ENCODE measurements around the gene EFR3B.

- no peak for TF ChIP-seq TEAD4 (IDR thresholded peaks at IDR 0.05)
- TF ChIP-seq FOXM1 (IDR thresholded peaks at IDR 0.05; ENCODE audit: borderline replicate concordance, low read depth): no peak
- TF ChIP-seq, protein P1, sequence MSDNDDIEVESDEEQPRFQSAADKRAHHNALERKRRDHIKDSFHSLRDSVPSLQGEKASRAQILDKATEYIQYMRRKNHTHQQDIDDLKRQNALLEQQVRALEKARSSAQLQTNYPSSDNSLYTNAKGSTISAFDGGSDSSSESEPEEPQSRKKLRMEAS (IDR thresholded peaks at IDR 0.05): no peak
- no peak for TF ChIP-seq EGR1 (IDR thresholded peaks at IDR 0.05)
- TF ChIP-seq EP300 (IDR thresholded peaks at IDR 0.05; ENCODE audit: borderline replicate concordance): no peak
- no peak for TF ChIP-seq RAD21 (IDR thresholded peaks at IDR 0.05; ENCODE audit: low read depth)
- no peak for TF ChIP-seq REST (IDR thresholded peaks at IDR 0.05; ENCODE audit: low read depth)
- TF ChIP-seq CEBPB (IDR thresholded peaks at IDR 0.05): no peak
- no peak for TF ChIP-seq TAF1 (IDR thresholded peaks at IDR 0.05; ENCODE audit: low read depth)
- no peak for TF ChIP-seq TCF12 (IDR thresholded peaks at IDR 0.05; ENCODE audit: low read depth)
- TF ChIP-seq NFIC (IDR thresholded peaks at IDR 0.05): no peak
- no peak for TF ChIP-seq CREB1 (IDR thresholded peaks at IDR 0.05; ENCODE audit: low read depth)
- no peak for TF ChIP-seq YY1 (IDR thresholded peaks at IDR 0.05; ENCODE audit: low read depth)
- TF ChIP-seq, protein P2, sequence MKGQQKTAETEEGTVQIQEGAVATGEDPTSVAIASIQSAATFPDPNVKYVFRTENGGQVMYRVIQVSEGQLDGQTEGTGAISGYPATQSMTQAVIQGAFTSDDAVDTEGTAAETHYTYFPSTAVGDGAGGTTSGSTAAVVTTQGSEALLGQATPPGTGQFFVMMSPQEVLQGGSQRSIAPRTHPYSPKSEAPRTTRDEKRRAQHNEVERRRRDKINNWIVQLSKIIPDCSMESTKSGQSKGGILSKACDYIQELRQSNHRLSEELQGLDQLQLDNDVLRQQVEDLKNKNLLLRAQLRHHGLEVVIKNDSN (IDR thresholded peaks at IDR 0.05): 0 out of 2 replicates have a peak, but pooled peaks have one; percentile 8
Measured at GRCh38 chr2:25173719-25174118, 131.8 kb downstream of the EFR3B start.
